Effector memory CD4-positive, alpha-beta T cell (primary cell): Measurements from ENCODE around the gene PCDHB16.
A peak's percentile ranks its signal among the peaks of the same experiment; 100 is the strongest.
"Not testable (repeated sequence)": the region's sequence is repeated elsewhere in the genome, so short reads cannot be mapped to it uniquely, and the experiment has no call there.

Source experiments
- DNase-seq, 3 donors: peaks; one replicate each; pipeline ENCODE4 v3.0.0-alpha.2; 2020
- H3K27ac ChIP-seq: 2 replicates; pipeline ENCODE4 v1.7.0; 2013; ENCODE audit warnings: mild to moderate bottlenecking, low read length, moderate library complexity; ENCODE audit not compliant: insufficient read depth, poor library complexity, severe bottlenecking
- H3K27me3 ChIP-seq: replicated peaks from 2 replicates; pipeline ENCODE4 v1.7.0; 2013; ENCODE audit warnings: mild to moderate bottlenecking, low read length; ENCODE audit not compliant: insufficient read depth, control insufficient read depth, poor library complexity, severe bottlenecking
- H3K36me3 ChIP-seq: 2 replicates; pipeline ENCODE4 v1.7.0; 2013; ENCODE audit warnings: mild to moderate bottlenecking, low read length, moderate library complexity; ENCODE audit not compliant: control insufficient read depth, insufficient read depth
- H3K4me1 ChIP-seq: 2 replicates; pipeline ENCODE4 v1.7.0; 2013; ENCODE audit warnings: low read length, mild to moderate bottlenecking; ENCODE audit not compliant: control insufficient read depth, insufficient read depth, poor library complexity, severe bottlenecking
- H3K4me3 ChIP-seq: 2 replicates; pipeline ENCODE4 v1.7.0; 2013; ENCODE audit warnings: low read length, low read depth, mild to moderate bottlenecking; ENCODE audit not compliant: insufficient read depth, poor library complexity, severe bottlenecking
- H3K9me3 ChIP-seq: 2 replicates; pipeline ENCODE4 v1.7.0; 2013; ENCODE audit warnings: mild to moderate bottlenecking, low read length, moderate library complexity; ENCODE audit not compliant: control insufficient read depth

PCDHB16 gene

GRCh38 chr5:141180313-141180712 lies 1.9 kb upstream of the PCDHB16 start:
- no peaks in the 10 kb centered on the region for H3K4me1 ChIP-seq
- H3K27ac ChIP-seq = no peak overlapping the region
- no peak overlapping the region for H3K4me3 ChIP-seq
- no peak for DNase-seq
- no peaks in the 10 kb centered on the region for H3K36me3 ChIP-seq
- H3K27me3 ChIP-seq = peaks cover 14% of the 10 kb centered on the region
- no peaks in the 10 kb centered on the region for H3K9me3 ChIP-seq

- not testable (repeated sequence) for H3K4me1 ChIP-seq, DNase-seq, H3K4me3 ChIP-seq, H3K27me3 ChIP-seq, H3K36me3 ChIP-seq, H3K27ac ChIP-seq, H3K9me3 ChIP-seq
Observed at GRCh38 chr5:141184117-141184855, 2.1 kb downstream of the PCDHB16 start.

GRCh38 chr5:141186897-141187512 lies 4.8 kb downstream of the PCDHB16 start, which contains the start of gene PCDHB9:
PCDHB9 (plus strand) TSS chr5:141187161; CDS start chr5:141187319, 158 bp downstream.
- DNase-seq = peak in 1 of 3 donors; percentile 27
- Histone ChIP-seq H3K9me3 (no peaks in the 10 kb centered on the region), H3K27me3 (peaks cover under 1% of the 10 kb centered on the region), H3K4me1 (no peaks in the 10 kb centered on the region), H3K4me3 (no peak within 1 kb of the TSS), H3K36me3 (no peaks in the 10 kb centered on the region), H3K27ac (no peak within 1 kb of the TSS)

- not testable (repeated sequence) for H3K9me3 ChIP-seq, H3K36me3 ChIP-seq, DNase-seq, H3K27me3 ChIP-seq, H3K4me1 ChIP-seq, H3K4me3 ChIP-seq, H3K27ac ChIP-seq
Observed at GRCh38 chr5:141188682-141189081, 6.5 kb downstream of the PCDHB16 start.

- not testable (repeated sequence) for H3K9me3 ChIP-seq, H3K27me3 ChIP-seq, H3K4me1 ChIP-seq, DNase-seq, H3K36me3 ChIP-seq, H3K27ac ChIP-seq, H3K4me3 ChIP-seq
Observed at GRCh38 chr5:141189131-141189530, 6.9 kb downstream of the PCDHB16 start.

GRCh38 chr5:141192110-141192725 lies 10.0 kb downstream of the PCDHB16 start, which contains the start of gene PCDHB10:
PCDHB10 (plus strand) TSS chr5:141192353; CDS start chr5:141192553, 200 bp downstream.
- H3K9me3 ChIP-seq = no peaks in the 10 kb centered on the region
- peaks cover 4% of the 10 kb centered on the region for H3K27me3 ChIP-seq
- no peaks in the 10 kb centered on the region for H3K4me1 ChIP-seq
- no peak within 1 kb of the TSS for H3K4me3 ChIP-seq
- no peak within 1 kb of the TSS for H3K27ac ChIP-seq
- DNase-seq = peak in 1 of 3 donors; percentile 8
- no peaks in the 10 kb centered on the region for H3K36me3 ChIP-seq

- not testable (repeated sequence) for DNase-seq, H3K27ac ChIP-seq, H3K36me3 ChIP-seq, H3K27me3 ChIP-seq, H3K9me3 ChIP-seq, H3K4me1 ChIP-seq, H3K4me3 ChIP-seq
Observed at GRCh38 chr5:141194332-141194731, 12.1 kb downstream of the PCDHB16 start.

GRCh38 chr5:141196363-141196762 lies 14.2 kb downstream of the PCDHB16 start:
- DNase-seq = no peak
- H3K27me3 ChIP-seq = peaks cover 4% of the 10 kb centered on the region
- no peaks in the 10 kb centered on the region for H3K36me3 ChIP-seq
- no peaks in the 10 kb centered on the region for H3K4me1 ChIP-seq
- no peaks in the 10 kb centered on the region for H3K9me3 ChIP-seq
- H3K4me3 ChIP-seq = no peak overlapping the region
- no peak overlapping the region for H3K27ac ChIP-seq

GRCh38 chr5:141199359-141200235 lies 17.4 kb downstream of the PCDHB16 start, which contains the start of gene PCDHB11:
PCDHB11 (plus strand) TSS chr5:141199627; CDS start chr5:141199775, 148 bp downstream.
- Histone ChIP-seq H3K4me3 (no peak within 1 kb of the TSS), H3K27ac (no peak within 1 kb of the TSS), H3K9me3 (no peaks in the 10 kb centered on the region), H3K36me3 (no peaks in the 10 kb centered on the region), H3K4me1 (no peaks in the 10 kb centered on the region), H3K27me3 (no peaks in the 10 kb centered on the region)
- no peak for DNase-seq
